WERI-Rb-1 (cell line): ENCODE data around the gene PTPRN2.

Source experiments
- DNase-seq: peaks from one replicate; pipeline ENCODE4 v3.0.0-alpha.2; 2020
- H3K27ac ChIP-seq: fragments of 250-450 bp; sonication (Bioruptor Pico); 2 replicates; pipeline ENCODE4 v1.5.1; 2020; ENCODE audit warnings: mild to moderate bottlenecking, moderate library complexity
- H3K27me3 ChIP-seq: fragments of 250-450 bp; sonication (Bioruptor Pico); 2 replicates; pipeline ENCODE4 v1.5.1; 2021; ENCODE audit warnings: mild to moderate bottlenecking, low read depth, moderate library complexity; ENCODE audit not compliant: insufficient read depth, severe bottlenecking
- H3K36me3 ChIP-seq: fragments of 250-450 bp; sonication (Bioruptor Pico); 2 replicates; pipeline ENCODE4 v1.5.1; 2020; ENCODE audit warnings: mild to moderate bottlenecking, moderate library complexity
- H3K4me3 ChIP-seq: 2 replicates; pipeline ENCODE4 v1.5.1; 2011; ENCODE audit warnings: low read depth, mild to moderate bottlenecking, control low read depth, low read length
- H3K9me3 ChIP-seq: fragments of 250-450 bp; sonication (Bioruptor Pico); 2 replicates; pipeline ENCODE4 v1.5.1; 2021; ENCODE audit warnings: mild to moderate bottlenecking, moderate library complexity; ENCODE audit not compliant: severe bottlenecking
- CTCF ChIP-seq: IDR thresholded peaks from 2 replicates; pipeline ENCODE4 v1.5.1; 2011; ENCODE audit warnings: low read depth, mild to moderate bottlenecking, control low read depth, inconsistent platforms, low read length

PTPRN2 gene

GRCh38 chr7:158098125-158099030 is 489.2 kb downstream of the PTPRN2 start:
- no peaks in the 10 kb centered on the region for H3K27me3 ChIP-seq
- no peak for TF ChIP-seq CTCF
- H3K36me3 ChIP-seq = no peaks in the 10 kb centered on the region
- no peaks in the 10 kb centered on the region for H3K9me3 ChIP-seq
- H3K27ac ChIP-seq = no peak overlapping the region
- no peak for DNase-seq
- no peak overlapping the region for H3K4me3 ChIP-seq

GRCh38 chr7:158097453-158098124 is 490.0 kb downstream of the PTPRN2 start:
- TF ChIP-seq CTCF = no peak

GRCh38 chr7:158097106-158097452 is 490.5 kb downstream of the PTPRN2 start:
- Histone ChIP-seq H3K27me3 (no peaks in the 10 kb centered on the region), H3K27ac (no peak overlapping the region), H3K9me3 (no peaks in the 10 kb centered on the region), H3K36me3 (no peaks in the 10 kb centered on the region), H3K4me3 (no peak overlapping the region)
- no peak for DNase-seq
- TF ChIP-seq CTCF = no peak

More at GRCh38 chr7:158097453-158098124, 490.0 kb downstream of the PTPRN2 start:
- H3K9me3 ChIP-seq = no peaks in the 10 kb centered on the region
- H3K27me3 ChIP-seq = no peaks in the 10 kb centered on the region
- no peaks in the 10 kb centered on the region for H3K36me3 ChIP-seq
- DNase-seq = no peak
- H3K27ac ChIP-seq = no peak overlapping the region
- no peak overlapping the region for H3K4me3 ChIP-seq

- H3K36me3 ChIP-seq = no peaks in the 10 kb centered on the region
- H3K27me3 ChIP-seq = no peaks in the 10 kb centered on the region
- no peak for DNase-seq
- no peaks in the 10 kb centered on the region for H3K9me3 ChIP-seq
- no peak overlapping the region for H3K4me3 ChIP-seq
- H3K27ac ChIP-seq = no peak overlapping the region
- no peak for TF ChIP-seq CTCF
These were observed 491.0 kb downstream of the PTPRN2 start for GRCh38 chr7:158096582-158096981.

- no peak for TF ChIP-seq CTCF
- no peak overlapping the region for H3K27ac ChIP-seq
- H3K27me3 ChIP-seq = no peaks in the 10 kb centered on the region
- no peak overlapping the region for H3K4me3 ChIP-seq
- no peaks in the 10 kb centered on the region for H3K36me3 ChIP-seq
- no peaks in the 10 kb centered on the region for H3K9me3 ChIP-seq
- no peak for DNase-seq
These were observed 492.9 kb downstream of the PTPRN2 start for GRCh38 chr7:158094671-158095226.
